ENCODE data around the gene RPP21. TPM values are rescaled to one million over a fixed set of nuclear protein-coding genes. Genes with fewer than 3 reads are reported as not detected.

Gene RPP21
- polyA plus RNA-seq, 1 experiment, result 19.7 TPM

DNA sequence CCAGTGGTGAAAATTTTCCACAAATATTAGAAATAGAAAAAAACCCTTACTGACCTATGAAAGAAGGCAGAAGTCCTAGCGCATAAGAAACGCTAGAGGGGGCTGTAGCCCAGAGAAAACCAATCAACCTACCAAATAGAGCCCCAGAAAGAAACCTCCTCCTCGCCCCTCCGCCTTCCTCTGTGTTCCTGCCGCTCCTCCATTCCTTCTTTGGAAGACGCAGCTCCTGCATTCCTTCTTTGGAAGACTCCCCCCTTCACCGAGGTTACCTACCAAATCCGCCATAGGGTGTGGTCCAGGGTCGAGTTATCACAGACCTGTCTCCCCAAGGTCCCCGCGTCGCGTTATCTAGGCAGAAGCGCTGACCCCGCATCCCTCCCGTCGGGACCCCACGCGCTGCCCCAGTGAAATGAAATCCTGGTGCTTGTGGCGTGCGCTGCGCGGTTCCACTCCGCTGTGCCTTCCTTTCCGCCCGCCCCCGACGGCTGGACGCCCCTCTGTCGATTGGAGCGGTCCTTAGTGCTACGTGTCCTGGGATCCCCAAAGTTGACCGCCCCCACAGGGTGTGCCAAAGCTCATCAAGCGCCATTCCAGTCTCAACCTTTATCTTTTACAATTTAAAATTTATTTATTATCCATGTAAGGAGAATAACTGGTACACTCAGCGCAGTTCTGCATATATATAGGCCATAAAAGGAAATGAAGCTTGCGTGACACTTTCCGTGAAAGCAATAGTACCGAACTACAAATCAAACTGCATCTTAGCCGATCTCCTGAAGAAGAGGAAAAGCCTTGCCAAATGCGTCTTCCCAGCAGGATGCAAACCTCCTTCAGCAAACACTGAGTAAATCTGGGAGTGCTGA is 13.0 kb downstream of the RPP21 start:
- Histone ChIP-seq H3K9me3 (ENCODE audit: control insufficient read depth, insufficient read depth, low read length) (no peaks in the 10 kb centered on the region; the same call in 1 of the 2 replicates), H3K27me3 (ENCODE audit: control insufficient read depth, insufficient read depth, low read length) (peaks cover 48% of the 10 kb centered on the region), H3K27ac (ENCODE audit: low read depth, low read length) (no peak overlapping the region), H3K4me3 (ENCODE audit: low read depth, low read length) (peak overlapping the region; percentile 58)
- peak; percentile 82 for TF ChIP-seq CTCF (IDR thresholded peaks at IDR 0.05; ENCODE audit: low read depth, low read length)
- POLR2A ChIA-PET, result no interaction called here
- DNase-seq (ENCODE audit: low read depth, low spot score), result peak; percentile 36
- CTCF ChIA-PET, result interaction anchor here (0.6 to 2.9 kb wide), 15 partner anchors 8 to 120 kb away, joined by 3 to 28 read pairs (median 4); partner anchors contain the start of genes RPP21 and TRIM39

- Histone ChIP-seq H3K4me3 (ENCODE audit: low read depth, low read length) (no peak overlapping the region), H3K9me3 (ENCODE audit: control insufficient read depth, insufficient read depth, low read length) (no peaks in the 10 kb centered on the region; the same call in 1 of the 2 replicates), H3K27me3 (ENCODE audit: control insufficient read depth, insufficient read depth, low read length) (peaks cover 48% of the 10 kb centered on the region), H3K27ac (ENCODE audit: low read depth, low read length) (no peak overlapping the region)
- ChIA-PET CTCF (interaction anchor here (1.0 to 2.9 kb wide), 7 partner anchors 9 to 121 kb away, joined by 3 to 28 read pairs (median 4); no protein-coding TSS in a partner anchor), POLR2A (no interaction called here)
- TF ChIP-seq CTCF (IDR thresholded peaks at IDR 0.05; ENCODE audit: low read depth, low read length), result no peak
- no peak for DNase-seq (ENCODE audit: low read depth, low spot score)
Observed at GRCh38 chr6:30359276-30359675, 14.3 kb downstream of the RPP21 start.

GRCh38 chr6:30360139-30360538 is 15.2 kb downstream of the RPP21 start:
- no peak overlapping the region for H3K4me3 ChIP-seq (ENCODE audit: low read depth, low read length)
- H3K27ac ChIP-seq (ENCODE audit: low read depth, low read length), result no peak overlapping the region
- ChIA-PET CTCF (interaction anchor here (2.9 kb wide), 1 partner anchor 38 kb away, joined by 28 read pairs; no protein-coding TSS in a partner anchor), POLR2A (no interaction called here)
- H3K27me3 ChIP-seq (ENCODE audit: control insufficient read depth, insufficient read depth, low read length), result peaks cover 42% of the 10 kb centered on the region
- TF ChIP-seq CTCF (IDR thresholded peaks at IDR 0.05; ENCODE audit: low read depth, low read length), result no peak
- no peaks in the 10 kb centered on the region; the same call in 1 of the 2 replicates for H3K9me3 ChIP-seq (ENCODE audit: control insufficient read depth, insufficient read depth, low read length)
- DNase-seq (ENCODE audit: low read depth, low spot score), result no peak

DNA sequence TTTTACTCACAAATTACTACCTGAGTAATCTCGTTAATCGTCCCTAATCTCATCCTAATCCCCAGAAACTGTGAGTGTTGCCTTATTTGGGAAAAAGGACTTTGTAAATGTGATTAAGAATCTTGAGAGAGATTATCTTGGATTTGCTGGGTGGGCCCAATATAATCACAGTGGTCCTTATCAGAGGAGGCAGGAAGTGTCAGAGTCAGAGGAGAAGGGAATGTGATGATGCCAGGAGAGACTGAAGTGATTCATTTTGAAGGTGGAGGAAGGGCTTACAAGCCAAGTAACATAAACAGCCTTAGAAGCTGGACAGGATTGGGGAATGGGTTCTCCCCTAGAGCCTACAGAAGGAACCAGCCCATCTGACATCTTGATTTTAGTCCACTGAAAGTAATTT is 16.7 kb downstream of the RPP21 start:
- no peak for TF ChIP-seq CTCF (IDR thresholded peaks at IDR 0.05; ENCODE audit: low read depth, low read length)
- Histone ChIP-seq H3K27me3 (ENCODE audit: control insufficient read depth, insufficient read depth, low read length) (peaks cover 45% of the 10 kb centered on the region), H3K9me3 (ENCODE audit: control insufficient read depth, insufficient read depth, low read length) (no peaks in the 10 kb centered on the region; the same call in 1 of the 2 replicates), H3K4me3 (ENCODE audit: low read depth, low read length) (no peak overlapping the region), H3K27ac (ENCODE audit: low read depth, low read length) (no peak overlapping the region)
- POLR2A ChIA-PET, result no interaction called here
- no peak for DNase-seq (ENCODE audit: low read depth, low spot score)
- CTCF ChIA-PET, result no interaction called here

DNA sequence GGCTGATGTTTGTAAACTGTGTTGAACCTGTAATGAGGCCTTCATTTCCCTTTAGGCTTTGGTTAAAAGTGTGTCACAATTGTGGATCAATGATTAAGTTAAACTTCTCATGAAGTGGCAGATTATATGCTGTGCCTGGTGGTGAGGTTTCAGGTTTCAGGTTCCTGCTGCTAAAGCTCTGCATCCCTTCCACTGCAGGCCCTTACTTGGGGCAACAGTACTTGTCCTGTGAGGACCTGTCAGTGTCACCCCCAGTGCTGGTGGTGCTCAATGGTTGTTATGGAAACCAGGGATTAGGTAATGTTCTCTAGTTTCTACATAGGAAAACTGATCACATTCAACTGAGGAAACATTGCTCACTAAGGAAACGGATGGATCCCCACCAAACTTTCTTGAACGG is 18.5 kb downstream of the RPP21 start:
- Histone ChIP-seq H3K27ac (ENCODE audit: low read depth, low read length) (no peak overlapping the region), H3K4me3 (ENCODE audit: low read depth, low read length) (no peak overlapping the region), H3K9me3 (ENCODE audit: control insufficient read depth, insufficient read depth, low read length) (no peaks in the 10 kb centered on the region), H3K27me3 (ENCODE audit: control insufficient read depth, insufficient read depth, low read length) (peaks cover 43% of the 10 kb centered on the region)
- POLR2A ChIA-PET, result no interaction called here
- DNase-seq (ENCODE audit: low read depth, low spot score), result no peak
- CTCF ChIA-PET, result no interaction called here
- no peak for TF ChIP-seq CTCF (IDR thresholded peaks at IDR 0.05; ENCODE audit: low read depth, low read length)

All from AG04450 (cell line).